Measurements from ENCODE around the gene GPAT3.
"Not testable (repeated sequence)": the region's sequence is repeated elsewhere in the genome, so short reads cannot be mapped to it uniquely, and the experiment has no call there.

GPAT3 gene

DNA sequence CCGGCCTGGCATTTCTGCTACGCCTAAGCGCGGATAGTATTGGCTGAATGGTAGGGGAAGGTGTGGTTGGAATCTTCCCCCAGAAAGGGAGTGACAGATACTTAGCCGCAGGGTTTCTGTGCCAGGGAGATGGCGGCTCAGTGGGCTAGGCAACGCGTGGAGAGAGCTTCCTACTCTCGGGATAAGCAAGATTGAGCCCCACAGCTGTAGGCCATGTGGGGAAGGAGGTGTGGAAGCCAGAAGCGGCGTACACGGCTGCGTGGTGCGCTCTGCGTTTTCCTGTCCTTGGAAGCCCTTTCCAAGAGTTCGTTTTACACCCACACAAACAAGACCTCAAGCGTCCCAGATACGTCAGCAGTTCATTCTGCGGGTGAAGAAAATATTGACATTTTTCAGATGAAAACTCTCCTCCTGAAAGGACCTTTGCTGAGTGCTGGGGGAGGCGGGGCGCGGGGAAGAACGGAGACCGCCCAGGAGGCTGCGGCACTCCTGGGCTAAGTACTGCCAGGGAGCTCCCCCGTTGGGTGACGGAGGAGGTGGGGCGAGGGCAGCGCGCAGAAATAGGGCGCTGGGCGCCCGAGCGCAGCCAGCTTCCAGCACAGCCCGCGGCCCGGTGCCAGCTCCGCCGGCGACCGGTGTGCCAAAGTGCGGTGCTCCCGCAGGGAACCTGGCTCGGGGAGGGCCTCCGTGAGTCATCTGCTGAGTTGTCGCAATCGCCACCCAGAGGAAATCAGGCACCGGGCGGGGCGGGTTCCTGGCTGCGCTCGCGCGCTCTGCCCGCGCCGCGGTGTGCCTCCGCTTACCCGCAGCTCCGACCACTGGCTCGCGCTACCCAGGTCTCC lies at the start of gene GPAT3:
Gene GPAT3, plus strand, starts transcription at position 589 of the 842 bp plus-strand sequence. CDS start 515 bp downstream, outside the sequence.
- in situ Hi-C loops (cut with MboI; ENCODE audit: low sequenced_read_pairs): no loop called here

DNA sequence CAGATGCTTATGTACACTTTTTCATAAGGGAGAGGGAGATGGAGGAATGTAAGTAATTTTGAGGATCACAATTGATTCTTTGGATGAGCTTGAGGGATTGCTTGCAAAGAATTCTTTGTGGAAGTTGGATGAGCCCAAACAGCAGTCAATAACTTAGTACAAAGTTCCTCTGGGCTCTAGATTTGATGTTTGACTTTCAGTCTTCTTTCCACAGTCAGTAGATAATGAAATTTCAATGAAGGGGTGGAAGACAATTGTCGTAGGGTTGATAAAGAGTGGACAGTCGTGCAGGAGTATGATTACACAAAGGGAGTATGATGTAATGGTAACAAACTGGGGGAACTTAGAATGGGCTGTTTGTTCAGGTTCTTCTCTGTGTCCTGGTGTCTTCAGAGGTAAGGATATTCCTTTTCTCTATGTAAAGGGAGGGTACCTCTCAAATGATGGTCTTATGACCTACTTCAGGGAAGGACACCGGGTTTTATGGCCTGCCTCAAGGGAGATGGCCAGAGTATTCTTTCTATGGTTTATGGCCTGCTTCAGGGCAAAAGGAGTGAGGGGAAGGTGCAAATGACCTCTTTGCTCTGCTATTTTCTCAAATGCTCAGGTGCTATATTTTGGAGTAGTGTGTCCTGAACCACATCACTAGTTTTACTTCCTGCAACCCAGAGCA lies 49.3 kb upstream of the GPAT3 start:
- in situ Hi-C loops (cut with MboI; ENCODE audit: low sequenced_read_pairs): no loop called here

GRCh38 chr4:83489711-83490326 lies 46.1 kb upstream of the GPAT3 start:
- in situ Hi-C loops (cut with MboI; ENCODE audit: low sequenced_read_pairs): no loop called here

DNA sequence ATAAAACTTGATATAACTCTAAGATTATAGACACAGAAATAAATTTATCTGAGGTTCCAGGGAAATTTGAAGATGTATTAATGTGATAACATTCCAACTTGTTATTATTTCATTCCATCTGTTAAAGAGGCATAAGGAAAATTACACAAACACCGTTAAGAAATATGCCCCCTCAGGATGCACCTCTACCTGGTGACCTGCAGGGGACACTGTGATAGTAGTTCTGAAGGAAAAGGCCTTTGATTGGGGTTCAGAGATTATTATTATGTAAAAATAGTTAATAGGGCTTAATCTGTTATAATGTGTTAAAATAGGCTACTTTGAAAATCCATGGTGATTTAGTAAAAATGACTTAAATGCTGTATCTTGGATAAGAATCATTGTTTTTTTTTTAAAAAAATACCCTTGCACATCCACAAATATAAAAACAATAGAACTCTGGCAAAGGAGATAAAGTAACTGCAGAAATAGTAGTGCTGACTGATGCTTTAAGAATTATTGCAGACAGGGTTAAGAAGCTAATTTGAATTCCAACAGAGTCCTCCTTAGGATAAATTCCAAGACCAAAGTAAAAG lies 44.9 kb upstream of the GPAT3 start:
- in situ Hi-C loops (cut with MboI; ENCODE audit: low sequenced_read_pairs): no loop called here

- in situ Hi-C loops (cut with MboI; ENCODE audit: low sequenced_read_pairs): not testable (repeated sequence)
Measured at GRCh38 chr4:83496085-83496917, 39.6 kb upstream of the GPAT3 start.

DNA sequence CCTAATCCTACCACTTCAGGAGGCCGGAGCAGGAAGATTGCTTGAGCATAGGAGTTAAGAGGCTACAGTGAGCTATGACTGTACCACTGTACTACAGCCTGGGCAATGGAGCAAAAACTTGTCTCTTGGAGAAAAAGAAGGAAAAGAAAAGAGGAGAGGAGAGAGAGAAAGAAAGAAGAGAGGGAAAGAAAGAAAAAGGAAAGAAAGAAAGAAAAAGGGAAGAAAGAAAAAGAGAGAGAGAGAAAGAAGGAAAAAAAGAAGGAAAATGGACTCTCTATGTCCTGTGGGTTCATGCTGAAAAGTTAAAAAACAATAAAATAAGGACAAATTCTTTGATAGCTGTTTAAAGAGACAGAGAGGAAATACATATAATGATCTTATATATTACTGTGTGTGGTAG lies 37.7 kb upstream of the GPAT3 start:
- in situ Hi-C loops (cut with MboI; ENCODE audit: low sequenced_read_pairs): no loop called here

GRCh38 chr4:83501671-83502070 lies 34.2 kb upstream of the GPAT3 start:
- in situ Hi-C loops (cut with MboI; ENCODE audit: low sequenced_read_pairs): loop anchor here (25.0 kb wide), 1 partner anchor 761 kb away; no protein-coding TSS in a partner anchor

DNA sequence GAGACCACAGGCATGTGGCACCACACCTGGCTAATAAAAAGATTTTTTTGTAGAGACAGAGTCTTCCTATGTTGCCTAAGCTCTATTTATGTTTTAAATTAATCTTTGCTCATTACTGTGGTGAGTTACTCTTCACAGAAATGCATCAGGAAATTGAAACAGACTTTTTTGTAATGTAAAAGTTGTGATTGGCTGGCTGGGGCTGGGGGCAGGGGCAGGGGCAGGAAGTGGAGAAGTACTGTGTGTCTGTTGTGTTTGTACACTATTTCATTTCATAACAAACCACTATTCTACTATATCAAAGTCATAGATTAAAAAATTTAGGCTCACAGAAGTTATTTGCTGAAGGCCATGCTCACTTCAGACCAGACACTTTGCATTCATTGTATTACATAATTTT lies 31.9 kb upstream of the GPAT3 start:
- in situ Hi-C loops (cut with MboI; ENCODE audit: low sequenced_read_pairs): loop anchor here (25.0 kb wide), 1 partner anchor 758 kb away; no protein-coding TSS in a partner anchor

DNA sequence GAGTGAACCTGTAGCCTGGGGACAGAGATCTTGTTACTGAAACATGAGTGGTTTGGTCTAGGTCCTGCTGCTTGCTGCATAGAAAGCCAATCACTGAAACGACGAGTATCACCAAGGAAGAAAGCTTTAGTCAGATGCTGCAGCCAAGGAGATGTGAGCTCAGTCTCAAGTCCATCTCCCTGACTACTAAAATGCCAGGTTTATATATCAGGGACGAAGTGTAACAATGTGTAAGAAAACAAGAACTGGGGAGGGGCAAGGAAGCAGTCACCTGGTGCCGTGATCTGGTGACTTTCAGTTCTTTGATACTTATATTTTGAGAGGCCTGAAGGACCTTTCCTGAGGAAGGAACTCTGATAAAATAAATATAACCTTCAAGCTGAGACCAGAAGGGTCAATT lies 31.4 kb upstream of the GPAT3 start:
- in situ Hi-C loops (cut with MboI; ENCODE audit: low sequenced_read_pairs): loop anchor here (25.0 kb wide), 1 partner anchor 758 kb away; no protein-coding TSS in a partner anchor

GRCh38 chr4:83504996-83505395 lies 30.9 kb upstream of the GPAT3 start:
- in situ Hi-C loops (cut with MboI; ENCODE audit: low sequenced_read_pairs): loop anchor here (25.0 kb wide), 1 partner anchor 757 kb away; no protein-coding TSS in a partner anchor

- in situ Hi-C loops (cut with MboI; ENCODE audit: low sequenced_read_pairs): loop anchor here (25.0 kb wide), 1 partner anchor 753 kb away; no protein-coding TSS in a partner anchor
Measured at GRCh38 chr4:83509156-83509585, 26.7 kb upstream of the GPAT3 start.

- in situ Hi-C loops (cut with MboI; ENCODE audit: low sequenced_read_pairs): loop anchor here (10.0 to 25.0 kb wide), 2 partner anchors 124 to 752 kb away; no protein-coding TSS in a partner anchor
Measured at GRCh38 chr4:83510442-83510841, 25.5 kb upstream of the GPAT3 start.

DNA sequence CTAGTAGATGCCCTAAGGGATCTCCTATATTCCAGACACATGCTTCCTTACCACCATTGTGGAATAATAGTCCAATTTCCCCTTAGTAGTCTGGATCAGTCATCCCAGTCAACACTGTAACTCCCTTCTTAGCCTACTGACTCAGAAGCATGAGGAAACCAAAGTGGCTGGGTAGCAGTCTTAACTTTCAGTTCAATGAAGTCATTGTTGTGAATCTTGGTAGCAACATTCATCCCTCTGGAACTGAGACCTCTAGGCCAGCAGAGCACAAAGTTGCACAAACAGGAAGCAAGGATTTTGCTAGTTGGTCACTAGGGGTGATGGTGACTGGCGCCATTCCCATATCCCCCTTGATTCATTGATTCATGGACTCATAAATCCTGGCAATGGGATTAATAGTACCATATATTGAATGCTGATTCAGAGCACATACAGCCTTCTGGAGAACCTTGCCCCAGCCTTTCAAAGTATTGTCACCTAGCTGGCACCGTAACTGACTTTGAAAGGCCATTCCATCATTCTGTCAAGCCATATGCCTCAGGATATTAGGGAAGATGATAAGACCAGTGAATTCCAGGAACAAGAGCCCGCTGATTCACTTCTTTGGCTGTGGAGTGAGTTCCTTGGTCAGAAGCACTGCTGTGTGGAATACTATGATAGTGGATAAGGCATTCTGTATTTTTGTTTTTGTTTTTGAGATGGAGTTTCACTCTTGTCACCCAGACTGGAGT lies 19.7 kb upstream of the GPAT3 start:
- in situ Hi-C loops (cut with MboI; ENCODE audit: low sequenced_read_pairs): loop anchor here (10.0 to 25.0 kb wide), 2 partner anchors 119 to 746 kb away; no protein-coding TSS in a partner anchor

GRCh38 chr4:83522239-83522638 lies 13.7 kb upstream of the GPAT3 start:
- in situ Hi-C loops (cut with MboI; ENCODE audit: low sequenced_read_pairs): loop anchor here (25.0 kb wide), 1 partner anchor 740 kb away; no protein-coding TSS in a partner anchor

DNA sequence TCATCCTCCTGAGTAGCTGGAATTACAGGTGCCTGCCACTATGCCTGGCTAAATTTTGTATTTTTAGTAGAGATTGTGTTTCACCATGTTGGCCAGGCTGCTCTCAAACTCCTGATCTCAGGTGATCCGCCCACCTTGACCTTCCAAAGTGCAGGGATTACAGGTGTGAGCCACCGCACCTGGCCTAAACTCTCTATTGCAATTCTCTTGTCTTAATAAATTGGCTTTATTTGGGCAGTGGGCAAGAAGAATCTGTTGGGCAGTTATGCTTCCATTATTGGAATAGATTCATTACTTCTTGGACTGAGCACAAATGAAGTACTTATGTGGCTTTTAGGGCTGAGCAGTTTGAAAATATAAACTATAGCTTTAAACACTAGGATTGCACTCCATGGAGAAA lies 8.2 kb upstream of the GPAT3 start:
- in situ Hi-C loops (cut with MboI; ENCODE audit: low sequenced_read_pairs): no loop called here

- in situ Hi-C loops (cut with MboI; ENCODE audit: low sequenced_read_pairs): no loop called here
Measured at GRCh38 chr4:83536362-83537272, 709 bp downstream of the GPAT3 start.

DNA sequence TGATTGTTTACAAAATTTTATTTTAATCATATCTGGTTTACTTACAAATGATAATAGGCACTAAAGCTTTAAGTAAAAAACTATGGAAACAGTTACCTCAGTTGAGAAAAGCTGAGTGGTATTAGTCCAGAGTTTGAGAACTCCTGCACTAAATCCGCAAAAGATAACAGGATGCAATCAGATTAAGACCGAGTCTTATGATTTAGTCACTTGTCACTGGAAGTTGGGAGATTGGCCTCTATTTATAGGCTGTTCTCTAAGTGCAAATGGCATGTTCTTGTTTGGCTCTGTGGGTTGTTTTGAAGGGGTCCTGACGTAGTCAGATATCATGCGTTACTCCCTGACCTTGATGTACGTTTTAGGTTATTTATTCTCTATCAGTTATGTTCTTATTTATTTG lies 6.3 kb downstream of the GPAT3 start:
- in situ Hi-C loops (cut with MboI; ENCODE audit: low sequenced_read_pairs): no loop called here

GRCh38 chr4:83546786-83547185 lies 10.9 kb downstream of the GPAT3 start:
- in situ Hi-C loops (cut with MboI; ENCODE audit: low sequenced_read_pairs): no loop called here
